D721Med (cell line): ENCODE results near the gene PLPP1.

ENCODE experiments used
- DNase-seq: peaks from one replicate; pipeline ENCODE4 v3.0.0; 2011; ENCODE audit warnings: low spot score; ENCODE audit not compliant: insufficient read length
- FAIRE-seq: peaks from 2 replicates; lab custom pipeline; 2011; peaks lifted over from hg19 to GRCh38; lab: Jason Lieb, UNC
- TF ChIP-seq, protein P1 (sequence below): IDR thresholded peaks from 2 replicates; pipeline ENCODE4 v1.5.1; 2012; ENCODE audit warnings: mild to moderate bottlenecking, control low read depth; ENCODE audit not compliant: insufficient read depth; ENCODE audit errors: missing control alignments

The PLPP1 gene

DNA sequence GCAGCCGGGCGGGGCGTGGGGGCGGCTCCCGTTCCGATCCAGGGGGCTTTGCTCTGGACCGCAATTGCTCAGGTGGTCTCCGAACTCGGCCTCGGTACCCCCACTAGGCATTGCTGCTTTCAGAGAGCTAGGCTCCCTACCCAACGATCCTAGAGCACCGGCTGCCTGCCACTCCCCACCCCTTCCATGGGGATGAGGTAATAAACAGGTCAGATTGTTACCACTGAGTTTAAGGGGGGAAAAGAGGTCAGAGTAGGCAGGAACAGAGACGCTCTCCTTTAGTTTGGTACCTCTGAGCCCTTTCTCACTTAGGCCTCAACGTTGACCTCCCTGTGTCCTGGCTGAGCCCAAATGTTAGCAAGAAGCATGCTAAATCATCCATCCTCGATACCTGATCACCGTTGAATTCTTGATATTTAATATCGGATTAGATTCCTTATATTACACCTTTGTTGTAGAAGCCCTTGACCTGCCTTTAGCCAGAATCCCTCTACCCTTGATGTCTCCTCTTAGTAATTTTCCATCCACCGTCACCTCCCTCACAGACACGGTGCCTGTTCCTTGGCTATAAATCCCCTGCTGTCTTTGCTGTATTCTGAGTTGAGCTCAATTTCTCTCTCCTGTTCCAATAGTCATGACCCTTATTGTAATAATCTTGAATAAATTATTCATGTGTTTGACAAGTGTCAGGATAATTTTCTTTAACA is 588 bp upstream of the PLPP1 start:
- FAIRE-seq, result peak; percentile 46
- DNase-seq, result no peak
- TF ChIP-seq, protein P1, sequence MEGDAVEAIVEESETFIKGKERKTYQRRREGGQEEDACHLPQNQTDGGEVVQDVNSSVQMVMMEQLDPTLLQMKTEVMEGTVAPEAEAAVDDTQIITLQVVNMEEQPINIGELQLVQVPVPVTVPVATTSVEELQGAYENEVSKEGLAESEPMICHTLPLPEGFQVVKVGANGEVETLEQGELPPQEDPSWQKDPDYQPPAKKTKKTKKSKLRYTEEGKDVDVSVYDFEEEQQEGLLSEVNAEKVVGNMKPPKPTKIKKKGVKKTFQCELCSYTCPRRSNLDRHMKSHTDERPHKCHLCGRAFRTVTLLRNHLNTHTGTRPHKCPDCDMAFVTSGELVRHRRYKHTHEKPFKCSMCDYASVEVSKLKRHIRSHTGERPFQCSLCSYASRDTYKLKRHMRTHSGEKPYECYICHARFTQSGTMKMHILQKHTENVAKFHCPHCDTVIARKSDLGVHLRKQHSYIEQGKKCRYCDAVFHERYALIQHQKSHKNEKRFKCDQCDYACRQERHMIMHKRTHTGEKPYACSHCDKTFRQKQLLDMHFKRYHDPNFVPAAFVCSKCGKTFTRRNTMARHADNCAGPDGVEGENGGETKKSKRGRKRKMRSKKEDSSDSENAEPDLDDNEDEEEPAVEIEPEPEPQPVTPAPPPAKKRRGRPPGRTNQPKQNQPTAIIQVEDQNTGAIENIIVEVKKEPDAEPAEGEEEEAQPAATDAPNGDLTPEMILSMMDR, result no peak

DNA sequence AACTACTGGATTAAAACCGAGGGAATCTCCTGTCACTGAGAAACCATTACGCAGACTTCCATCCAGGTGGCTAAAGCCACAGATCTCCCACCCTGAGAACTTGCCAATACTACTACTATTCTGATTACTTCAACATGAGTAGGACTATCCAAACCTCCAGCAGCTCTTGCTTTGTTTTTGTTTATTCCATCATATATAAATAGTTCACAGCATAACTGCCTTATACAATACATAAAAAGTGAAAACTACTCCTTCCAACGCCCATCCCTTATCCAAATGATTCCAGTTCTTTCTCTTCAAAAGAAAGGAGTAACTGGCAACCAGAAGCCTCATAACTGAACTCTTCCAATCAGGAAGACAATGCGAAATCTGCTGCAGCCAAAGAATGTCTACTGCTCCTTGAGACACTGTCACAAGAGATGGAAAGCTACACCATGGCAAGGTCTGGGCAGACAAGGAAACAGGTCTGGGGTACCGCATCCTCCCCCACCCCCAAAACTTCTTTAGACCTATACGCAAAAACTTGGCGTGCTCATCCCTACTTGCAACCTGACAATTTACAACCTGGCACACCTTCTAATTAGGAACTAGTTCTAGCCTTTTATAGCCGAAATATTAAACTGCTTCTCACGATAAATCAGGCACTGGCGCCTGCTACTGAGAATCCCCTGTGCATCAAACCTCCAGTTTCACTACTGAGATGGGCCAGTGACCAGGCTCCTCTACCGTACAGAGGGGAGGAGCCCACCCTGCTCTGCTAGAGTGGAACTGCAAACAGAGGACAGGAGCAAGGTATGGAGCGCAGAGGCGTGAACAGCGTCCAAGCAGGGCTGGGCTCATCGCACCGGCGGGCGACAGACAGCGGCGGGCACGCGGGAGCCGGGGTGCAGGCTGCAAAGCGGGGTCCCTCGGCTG is 986 bp downstream of the PLPP1 start:
- no peak for DNase-seq
- TF ChIP-seq, protein P1, result no peak
- no peak for FAIRE-seq

DNA sequence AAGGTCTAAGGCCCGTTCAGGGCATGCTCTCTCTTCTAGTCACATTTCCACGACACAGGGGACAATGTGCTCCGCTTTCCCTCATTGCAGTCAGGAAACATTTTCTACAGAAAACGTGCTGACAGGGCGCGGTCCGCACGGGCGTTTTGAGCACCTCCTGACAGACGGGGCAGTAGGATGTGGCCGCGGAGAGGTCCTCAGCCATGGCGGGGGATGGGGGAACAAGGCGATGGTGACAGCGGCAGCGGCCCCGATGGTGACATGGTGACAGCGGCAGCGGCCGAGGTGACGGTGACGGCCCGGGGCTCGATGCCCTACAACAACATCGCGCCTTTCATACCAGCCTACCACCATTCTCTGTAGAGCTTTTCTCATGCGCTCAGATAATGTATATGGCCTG is 4.1 kb downstream of the PLPP1 start:
- TF ChIP-seq, protein P1, result no peak
- FAIRE-seq, result no peak
- DNase-seq, result no peak

DNA sequence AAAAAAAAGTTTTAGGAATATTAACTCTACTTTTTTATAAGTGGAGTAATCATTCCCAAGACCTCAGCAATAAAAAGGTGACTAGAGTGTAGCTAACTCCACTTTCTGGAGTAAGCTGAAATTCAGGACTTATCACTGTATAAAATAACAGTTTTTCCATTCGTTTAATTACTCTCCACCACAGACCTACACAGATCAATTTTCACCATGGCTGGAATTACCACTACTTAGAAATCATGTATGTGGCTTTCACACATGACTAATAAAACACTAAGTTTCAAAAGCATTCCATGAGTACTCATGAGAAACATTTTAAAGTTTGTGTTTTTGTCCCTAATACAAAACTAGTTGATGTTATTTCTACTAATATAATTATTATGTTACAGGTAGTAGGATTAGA is 9.9 kb downstream of the PLPP1 start:
- TF ChIP-seq, protein P1, result no peak
- FAIRE-seq (no peak), DNase-seq (no peak)

DNA sequence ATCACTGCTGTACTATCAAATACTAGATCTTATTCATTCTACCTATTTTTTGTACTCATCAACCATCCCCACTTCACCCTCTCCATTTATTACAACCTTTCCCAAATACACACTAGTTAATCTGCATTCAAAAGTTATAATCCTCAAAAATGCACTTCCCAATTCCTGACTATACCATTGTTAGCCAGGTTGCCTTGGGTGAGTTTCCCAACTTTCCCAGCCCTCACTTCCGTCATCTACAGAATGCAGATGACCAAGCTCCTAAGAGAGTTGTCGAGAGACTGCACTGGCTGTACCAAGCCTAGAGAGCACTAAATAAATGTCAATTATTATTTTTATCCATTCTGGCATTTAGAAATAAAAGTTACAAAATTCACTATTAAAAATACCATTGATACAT is 11.5 kb downstream of the PLPP1 start:
- TF ChIP-seq, protein P1, result no peak
- FAIRE-seq (no peak), DNase-seq (no peak)

DNA sequence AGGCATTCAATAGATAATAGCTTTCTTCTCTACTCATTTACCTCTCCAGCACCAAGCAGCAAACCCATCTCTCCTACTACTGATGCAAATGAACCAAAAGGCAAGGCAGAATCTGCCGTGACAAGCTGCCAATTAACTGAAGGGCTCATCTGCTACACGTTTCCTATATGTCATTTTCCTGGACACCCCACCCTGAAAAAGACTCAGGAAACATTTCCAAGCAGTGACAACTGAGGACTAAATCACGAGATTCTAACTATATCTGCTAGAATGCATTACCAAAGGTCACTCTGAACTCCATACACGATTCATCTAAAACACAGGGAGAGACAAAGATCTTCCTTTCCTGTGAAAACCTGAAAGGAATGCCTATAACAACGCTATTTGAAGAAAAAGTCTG is 12.9 kb downstream of the PLPP1 start:
- TF ChIP-seq, protein P1, result no peak
- no peak for DNase-seq
- FAIRE-seq, result no peak
